Midbrain (tissue), 1 donor: ENCODE measurements around the gene DET1.
"Not testable (repeated sequence)": the region's sequence is repeated elsewhere in the genome, so short reads cannot be mapped to it uniquely, and the experiment has no call there.

Experiments
- DNase-seq: peaks from one replicate; lab custom pipeline; 2025; lab: John Stamatoyannopoulos, UW

DET1 gene

GRCh38 chr15:88546248-88547129, at the start of gene DET1:
Gene DET1, minus strand, starts transcription at chr15:88546681. Its CDS starts 14,976 bp downstream, at chr15:88531705.
- peak; percentile 96 for DNase-seq

- DNase-seq: no peak
Observed at GRCh38 chr15:88591384-88591783, 44.9 kb upstream of the DET1 start.

- DNase-seq: no peak
Observed at GRCh38 chr15:88590759-88591158, 44.3 kb upstream of the DET1 start.

- no peak for DNase-seq
Observed at GRCh38 chr15:88586401-88587162, 40.1 kb upstream of the DET1 start.

- DNase-seq: no peak
Observed at GRCh38 chr15:88580532-88580931, 34.1 kb upstream of the DET1 start.

- no peak for DNase-seq
Observed at GRCh38 chr15:88579322-88579721, 32.8 kb upstream of the DET1 start.

- DNase-seq: no peak
Observed at GRCh38 chr15:88574655-88575054, 28.2 kb upstream of the DET1 start.

GRCh38 chr15:88574077-88574476, 27.6 kb upstream of the DET1 start:
- DNase-seq: no peak

- DNase-seq: no peak
Observed at GRCh38 chr15:88571852-88572259, 25.4 kb upstream of the DET1 start.

GRCh38 chr15:88571153-88571851, 24.8 kb upstream of the DET1 start:
- DNase-seq: no peak

- DNase-seq: no peak
Observed at GRCh38 chr15:88568589-88568988, 22.1 kb upstream of the DET1 start.

GRCh38 chr15:88564741-88565140, 18.3 kb upstream of the DET1 start:
- no peak for DNase-seq

- DNase-seq: no peak
Observed at GRCh38 chr15:88563638-88564037, 17.2 kb upstream of the DET1 start.

- DNase-seq: not testable (repeated sequence)
Observed at GRCh38 chr15:88559565-88559964, 13.1 kb upstream of the DET1 start.

GRCh38 chr15:88558026-88558425, 11.5 kb upstream of the DET1 start:
- DNase-seq: not testable (repeated sequence)

GRCh38 chr15:88548009-88548408, 1.5 kb upstream of the DET1 start:
- not testable (repeated sequence) for DNase-seq

GRCh38 chr15:88545578-88546247, 768 bp downstream of the DET1 start:
- not testable (repeated sequence) for DNase-seq

- DNase-seq: no peak
Observed at GRCh38 chr15:88543065-88543776, 3.3 kb downstream of the DET1 start.

GRCh38 chr15:88542342-88542733, 4.1 kb downstream of the DET1 start:
- DNase-seq: no peak

GRCh38 chr15:88541709-88542341, 4.7 kb downstream of the DET1 start:
- DNase-seq: no peak

- not testable (repeated sequence) for DNase-seq
Observed at GRCh38 chr15:88541111-88541510, 5.4 kb downstream of the DET1 start.
